Activated T-helper 2 cell treated with anti-CD3 and anti-CD28 coated beads, Interferon-gamma antibody, Interleukin-2, Interleukin-4, amounts not matched to agents 10 μg/mL and 5 μg/mL and 100 μg/mL, durations not matched to agents 14 hours and 24 hours and 36 hours (primary cell): ENCODE results near the gene MBNL1. TPM values are rescaled to one million over a fixed set of nuclear protein-coding genes. Genes with fewer than 3 reads are reported as not detected.

ENCODE experiments used
- DNase-seq: peaks from one replicate; pipeline ENCODE4 v3.0.0; 2021; ENCODE audit warnings: low spot score
- H3K27ac Mint-ChIP-seq: one replicate; pipeline ENCODE4 v1.8.0; 2021; ENCODE audit warnings: mixed read lengths
- H3K27me3 Mint-ChIP-seq: one replicate; pipeline ENCODE4 v1.8.0; 2021; ENCODE audit warnings: low read depth, mixed read lengths
- H3K36me3 Mint-ChIP-seq: one replicate; pipeline ENCODE4 v1.8.0; 2021; ENCODE audit warnings: low read depth, mixed read lengths
- H3K4me1 Mint-ChIP-seq: one replicate; pipeline ENCODE4 v1.8.0; 2021; ENCODE audit warnings: low read depth, mixed read lengths
- H3K4me3 Mint-ChIP-seq: one replicate; pipeline ENCODE4 v1.8.0; 2021; ENCODE audit warnings: low read depth, mild to moderate bottlenecking, moderate library complexity, mixed read lengths
- H3K9me3 Mint-ChIP-seq: one replicate; pipeline ENCODE4 v1.8.0; 2021; ENCODE audit warnings: mixed read lengths
- intact Hi-C: fragments of 100-400 bp; cut with micrococcal nuclease; formaldehyde crosslinking; loops from one replicate; pipeline ENCODE4 v1.15.1; 2023
- total RNA-seq: library from RNA; stranded (reverse); gene quantifications from 2 replicates; pipeline ENCODE4 v1.2.3, GENCODE V29; 2022

The MBNL1 gene, protein sequence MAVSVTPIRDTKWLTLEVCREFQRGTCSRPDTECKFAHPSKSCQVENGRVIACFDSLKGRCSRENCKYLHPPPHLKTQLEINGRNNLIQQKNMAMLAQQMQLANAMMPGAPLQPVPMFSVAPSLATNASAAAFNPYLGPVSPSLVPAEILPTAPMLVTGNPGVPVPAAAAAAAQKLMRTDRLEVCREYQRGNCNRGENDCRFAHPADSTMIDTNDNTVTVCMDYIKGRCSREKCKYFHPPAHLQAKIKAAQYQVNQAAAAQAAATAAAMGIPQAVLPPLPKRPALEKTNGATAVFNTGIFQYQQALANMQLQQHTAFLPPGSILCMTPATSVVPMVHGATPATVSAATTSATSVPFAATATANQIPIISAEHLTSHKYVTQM
- total RNA-seq, result 230 and 244 TPM in 2 replicates

DNA sequence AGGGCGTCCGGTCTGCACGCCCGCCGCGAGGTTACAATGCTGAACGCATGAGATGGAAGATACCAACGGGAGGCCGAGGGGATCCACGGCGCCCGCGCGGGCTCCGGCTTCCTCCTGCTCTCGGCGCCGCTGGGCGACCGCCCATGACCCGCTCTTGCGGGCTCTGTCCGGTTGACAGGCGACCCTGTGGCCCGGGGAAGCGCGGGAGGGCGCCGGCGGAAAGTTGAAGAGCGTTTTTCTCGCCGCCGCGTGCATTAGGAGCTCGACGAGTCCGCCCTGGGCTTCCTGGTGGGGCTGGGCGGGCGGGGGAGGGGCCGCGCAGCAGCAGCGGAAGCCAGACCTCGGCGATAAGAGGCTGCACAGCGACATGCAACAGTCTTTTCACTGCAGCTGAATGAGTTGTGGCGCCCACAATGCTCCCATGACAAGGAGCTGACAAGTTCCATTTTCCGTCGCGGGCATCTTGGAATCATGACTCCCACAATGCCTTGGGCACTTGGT lies at the start of gene MBNL1:
MBNL1 (plus strand) TSS at position 375 of the 501 bp plus-strand sequence. CDS start 31,265 bp downstream, outside the sequence.
- no peaks in the 10 kb centered on the region for H3K9me3 Mint-ChIP-seq
- peaks cover 39% of the 10 kb centered on the region for H3K36me3 Mint-ChIP-seq
- no peaks in the 10 kb centered on the region for H3K27me3 Mint-ChIP-seq
- peak; percentile 82 for DNase-seq
- intact Hi-C loops, result loop anchor here (1.0 to 5.0 kb wide), 8 partner anchors 10 to 1506 kb away; partner anchors contain the start of genes RAP2B and SIAH2
- H3K4me1 Mint-ChIP-seq, result peaks cover 53% of the 10 kb centered on the region
- peak within 1 kb of the TSS; percentile 94 for H3K4me3 Mint-ChIP-seq
- peak within 1 kb of the TSS; percentile 96 for H3K27ac Mint-ChIP-seq

DNA sequence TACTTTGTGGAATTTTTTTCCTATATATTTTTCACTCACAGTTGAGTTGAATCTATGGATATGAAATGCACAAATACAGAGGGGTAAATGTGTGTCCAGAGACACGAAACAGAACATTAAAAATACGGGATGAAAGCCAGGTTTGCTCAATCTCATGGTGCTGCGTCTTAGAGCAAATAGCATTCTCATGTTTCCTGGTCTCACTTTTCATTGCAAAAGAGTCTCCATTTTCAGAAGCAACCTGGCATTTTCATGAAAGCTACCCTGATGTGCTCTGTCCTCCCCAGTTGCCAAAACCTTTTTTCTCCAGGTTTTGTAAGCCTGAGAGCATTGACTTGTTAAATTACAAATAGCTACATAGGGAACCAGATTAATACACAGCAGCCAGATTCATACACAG lies 49.5 kb upstream of the MBNL1 start:
- H3K27me3 Mint-ChIP-seq, result no peaks in the 10 kb centered on the region
- H3K4me3 Mint-ChIP-seq, result no peak overlapping the region
- H3K4me1 Mint-ChIP-seq, result peaks cover 58% of the 10 kb centered on the region
- H3K27ac Mint-ChIP-seq, result no peak overlapping the region
- H3K9me3 Mint-ChIP-seq, result no peaks in the 10 kb centered on the region
- DNase-seq, result no peak
- intact Hi-C loops, result no loop called here
- no peaks in the 10 kb centered on the region for H3K36me3 Mint-ChIP-seq

DNA sequence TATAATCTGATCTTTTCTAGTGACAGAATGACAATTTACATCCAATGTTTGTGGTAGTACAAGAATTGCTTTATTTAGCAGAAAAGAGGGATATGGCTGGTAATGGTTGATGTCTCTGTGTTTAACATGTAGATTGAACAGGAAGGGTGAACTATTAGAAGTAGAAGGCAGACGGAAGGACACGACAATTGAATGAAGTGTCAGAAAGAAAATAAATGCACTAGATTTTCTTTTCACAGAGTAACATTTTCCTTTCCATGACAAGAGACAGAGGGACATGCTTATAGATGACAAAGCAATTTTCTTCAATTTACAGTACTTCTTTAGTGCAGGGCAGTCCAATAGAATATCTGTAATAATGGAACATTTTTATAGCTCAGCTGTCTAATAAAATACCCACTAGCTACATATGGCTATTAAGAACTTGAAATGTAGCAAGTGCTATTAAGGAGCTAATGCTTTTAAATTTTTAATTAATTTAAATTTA lies 48.9 kb upstream of the MBNL1 start:
- DNase-seq, result no peak
- no peaks in the 10 kb centered on the region for H3K27me3 Mint-ChIP-seq
- no peak overlapping the region for H3K4me3 Mint-ChIP-seq
- H3K36me3 Mint-ChIP-seq, result no peaks in the 10 kb centered on the region
- intact Hi-C loops, result no loop called here
- peak overlapping the region; percentile 2 for H3K27ac Mint-ChIP-seq
- H3K9me3 Mint-ChIP-seq, result no peaks in the 10 kb centered on the region
- H3K4me1 Mint-ChIP-seq, result peaks cover 56% of the 10 kb centered on the region

- Mint-ChIP-seq H3K27ac (peak overlapping the region; percentile 36), H3K27me3 (no peaks in the 10 kb centered on the region), H3K9me3 (no peaks in the 10 kb centered on the region), H3K36me3 (no peaks in the 10 kb centered on the region), H3K4me1 (peaks cover 59% of the 10 kb centered on the region), H3K4me3 (peak overlapping the region; percentile 23)
- DNase-seq, result no peak
- intact Hi-C loops, result loop anchor here (1.0 kb wide), 2 partner anchors 13 to 19 kb away; no protein-coding TSS in a partner anchor
Observed at GRCh38 chr3:152222327-152222726, 46.4 kb upstream of the MBNL1 start.

GRCh38 chr3:152225201-152225600 lies 43.5 kb upstream of the MBNL1 start:
- Mint-ChIP-seq H3K27me3 (no peaks in the 10 kb centered on the region), H3K36me3 (no peaks in the 10 kb centered on the region), H3K4me1 (peaks cover 37% of the 10 kb centered on the region), H3K4me3 (no peak overlapping the region), H3K27ac (no peak overlapping the region), H3K9me3 (peaks cover 4% of the 10 kb centered on the region)
- no peak for DNase-seq
- intact Hi-C loops, result no loop called here

DNA sequence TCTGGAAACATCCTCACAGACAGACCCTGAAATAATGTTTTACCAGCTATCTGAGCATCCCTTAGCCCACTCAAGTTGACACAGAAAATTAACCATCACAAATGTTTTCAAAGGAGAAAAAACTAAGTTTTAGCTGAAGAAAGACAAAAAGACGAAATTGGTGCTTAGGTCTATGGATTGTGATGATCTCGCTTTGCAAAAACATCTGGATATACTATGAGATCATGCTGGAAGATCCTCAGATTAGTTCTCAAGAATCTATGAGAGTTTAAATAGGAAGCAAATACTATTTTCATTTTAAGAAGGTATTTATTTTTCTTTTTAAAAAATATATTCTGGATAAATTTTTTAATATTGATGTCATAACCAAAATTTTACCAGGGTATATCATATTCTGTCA lies 42.6 kb upstream of the MBNL1 start:
- peaks cover 4% of the 10 kb centered on the region for H3K9me3 Mint-ChIP-seq
- H3K4me1 Mint-ChIP-seq, result peaks cover 46% of the 10 kb centered on the region
- DNase-seq, result no peak
- no peak overlapping the region for H3K4me3 Mint-ChIP-seq
- H3K36me3 Mint-ChIP-seq, result no peaks in the 10 kb centered on the region
- H3K27me3 Mint-ChIP-seq, result no peaks in the 10 kb centered on the region
- H3K27ac Mint-ChIP-seq, result no peak overlapping the region
- intact Hi-C loops, result no loop called here

DNA sequence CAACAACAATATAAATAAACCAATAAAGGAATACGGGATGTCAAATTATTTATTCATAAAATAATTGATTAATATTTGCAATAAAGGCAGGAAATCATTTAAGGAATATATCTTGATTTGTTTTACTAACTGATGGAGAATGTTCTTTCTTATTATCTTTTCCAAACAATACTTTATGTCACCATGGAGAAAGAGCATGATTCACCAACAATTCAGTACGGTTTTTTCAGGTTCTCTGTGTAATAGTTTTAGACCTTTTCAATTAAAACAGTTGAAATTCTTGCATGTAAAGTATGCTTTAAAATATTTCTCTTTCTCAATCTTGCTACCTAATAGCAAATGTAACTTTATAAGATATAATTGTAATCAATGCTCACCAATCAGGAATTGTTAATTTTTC lies 41.7 kb upstream of the MBNL1 start:
- Mint-ChIP-seq H3K9me3 (peaks cover 4% of the 10 kb centered on the region), H3K36me3 (no peaks in the 10 kb centered on the region), H3K27ac (no peak overlapping the region), H3K4me3 (no peak overlapping the region), H3K27me3 (no peaks in the 10 kb centered on the region), H3K4me1 (peaks cover 41% of the 10 kb centered on the region)
- intact Hi-C loops, result no loop called here
- DNase-seq, result no peak

GRCh38 chr3:152229692-152230091 lies 39.0 kb upstream of the MBNL1 start:
- H3K4me1 Mint-ChIP-seq, result peaks cover 31% of the 10 kb centered on the region
- H3K27me3 Mint-ChIP-seq, result no peaks in the 10 kb centered on the region
- no peak overlapping the region for H3K4me3 Mint-ChIP-seq
- peaks cover 4% of the 10 kb centered on the region for H3K9me3 Mint-ChIP-seq
- DNase-seq, result no peak
- intact Hi-C loops, result no loop called here
- H3K27ac Mint-ChIP-seq, result no peak overlapping the region
- H3K36me3 Mint-ChIP-seq, result no peaks in the 10 kb centered on the region

DNA sequence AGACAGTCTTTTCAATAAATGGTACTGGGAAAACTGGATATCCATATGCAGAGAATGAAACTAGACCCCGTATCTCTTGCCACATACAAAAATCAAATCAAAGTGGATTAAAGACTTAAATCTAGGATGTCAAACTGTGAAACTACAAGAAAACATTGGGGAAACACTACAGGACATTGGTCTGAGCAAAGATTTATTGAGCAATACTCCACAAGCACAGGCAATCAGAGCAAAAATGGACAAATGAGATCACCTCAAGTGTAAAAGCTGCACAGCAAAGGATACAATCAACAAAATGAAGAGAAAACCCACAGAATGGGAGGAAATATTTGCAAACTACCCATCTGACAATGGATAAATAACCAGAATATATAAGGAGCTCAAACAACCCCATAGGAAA lies 38.4 kb upstream of the MBNL1 start:
- DNase-seq, result no peak
- intact Hi-C loops, result no loop called here
- no peaks in the 10 kb centered on the region for H3K27me3 Mint-ChIP-seq
- peaks cover 30% of the 10 kb centered on the region for H3K4me1 Mint-ChIP-seq
- H3K9me3 Mint-ChIP-seq, result peaks cover 4% of the 10 kb centered on the region
- H3K4me3 Mint-ChIP-seq, result no peak overlapping the region
- H3K27ac Mint-ChIP-seq, result no peak overlapping the region
- no peaks in the 10 kb centered on the region for H3K36me3 Mint-ChIP-seq

DNA sequence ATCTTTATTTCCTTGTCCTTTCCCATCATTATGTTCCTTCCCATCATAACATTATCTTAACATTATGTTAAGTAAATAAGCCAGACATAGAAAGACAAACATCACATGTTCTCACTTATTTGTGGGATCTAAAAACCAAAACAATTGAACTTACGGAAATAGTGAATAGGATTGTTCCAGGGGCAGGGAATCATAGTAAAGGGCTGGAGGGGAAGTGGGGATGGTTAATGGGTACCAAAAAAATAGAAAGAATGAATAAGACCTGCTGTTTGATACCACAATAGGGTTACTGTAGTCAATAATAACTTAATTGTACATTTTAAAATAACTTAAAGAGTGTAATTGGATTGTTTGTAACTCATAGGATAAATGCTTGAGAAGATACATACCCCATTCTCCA lies 36.7 kb upstream of the MBNL1 start:
- no peak for DNase-seq
- peaks cover 4% of the 10 kb centered on the region for H3K9me3 Mint-ChIP-seq
- H3K4me1 Mint-ChIP-seq, result peaks cover 35% of the 10 kb centered on the region
- H3K27ac Mint-ChIP-seq, result no peak overlapping the region
- no peak overlapping the region for H3K4me3 Mint-ChIP-seq
- intact Hi-C loops, result loop anchor here (1.0 kb wide), 1 partner anchor 9 kb away; no protein-coding TSS in a partner anchor
- H3K36me3 Mint-ChIP-seq, result no peaks in the 10 kb centered on the region
- H3K27me3 Mint-ChIP-seq, result no peaks in the 10 kb centered on the region

GRCh38 chr3:152232679-152233078 lies 36.0 kb upstream of the MBNL1 start:
- peaks cover 2% of the 10 kb centered on the region for H3K36me3 Mint-ChIP-seq
- H3K27ac Mint-ChIP-seq, result no peak overlapping the region
- no peaks in the 10 kb centered on the region for H3K27me3 Mint-ChIP-seq
- H3K4me3 Mint-ChIP-seq, result no peak overlapping the region
- no peak for DNase-seq
- intact Hi-C loops, result loop anchor here (1.0 kb wide), 1 partner anchor 9 kb away; no protein-coding TSS in a partner anchor
- H3K9me3 Mint-ChIP-seq, result peaks cover 7% of the 10 kb centered on the region
- peaks cover 38% of the 10 kb centered on the region for H3K4me1 Mint-ChIP-seq

DNA sequence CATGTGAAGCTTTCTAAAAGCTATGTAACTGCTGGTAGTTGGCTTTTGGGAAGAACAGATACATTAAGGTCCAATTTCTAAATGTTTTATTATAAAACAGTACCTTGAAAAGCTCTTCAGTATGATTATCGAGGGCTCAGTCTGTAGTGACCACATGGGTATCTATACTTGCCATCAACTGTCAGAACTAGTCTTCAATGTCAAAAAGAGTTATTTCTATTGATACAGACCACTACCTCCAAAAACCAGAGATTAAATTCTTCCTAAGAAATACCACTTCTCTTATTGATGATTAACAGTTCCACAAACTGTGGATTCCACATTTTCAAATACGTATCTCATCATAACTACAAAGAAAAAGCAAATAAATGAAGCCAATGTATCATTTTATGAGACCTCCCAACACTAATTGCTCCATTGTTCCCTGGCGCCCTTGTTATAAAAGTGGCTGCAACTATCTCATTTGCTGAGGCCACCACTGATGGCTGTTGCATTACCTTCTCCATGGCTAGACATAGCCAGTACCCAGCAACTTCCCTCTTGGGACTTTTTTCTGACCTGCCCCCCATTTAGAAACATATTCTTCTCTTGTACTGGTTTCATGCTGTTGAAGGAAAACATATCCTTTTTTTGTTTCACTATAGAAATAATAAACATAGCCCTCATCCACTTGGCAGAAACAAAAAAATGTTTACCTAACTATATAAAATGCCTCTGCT lies 33.9 kb upstream of the MBNL1 start:
- Mint-ChIP-seq H3K36me3 (peaks cover 5% of the 10 kb centered on the region), H3K27me3 (no peaks in the 10 kb centered on the region), H3K4me1 (peaks cover 42% of the 10 kb centered on the region), H3K4me3 (no peak overlapping the region), H3K27ac (no peak overlapping the region), H3K9me3 (peaks cover 4% of the 10 kb centered on the region)
- intact Hi-C loops, result no loop called here
- DNase-seq, result no peak
